Hepatocyte (in vitro differentiated cells): ENCODE results near the gene UGT8.

Experiments used
- EZH2phosphoT487 ChIP-seq: fragments of 200-600 bp; sonication (generic); IDR thresholded peaks from one replicate; pipeline ENCODE4 v1.6.1; 2018; ENCODE audit warnings: antibody characterized with exemption, mild to moderate bottlenecking, low read depth, moderate library complexity; ENCODE audit not compliant: unreplicated experiment, severe bottlenecking
- TF ChIP-seq, protein P1 (sequence below): fragments of 200-600 bp; sonication (generic); IDR thresholded peaks from 2 replicates; pipeline ENCODE4 v1.5.1; 2016; ENCODE audit warnings: antibody characterized with exemption, mild to moderate bottlenecking; ENCODE audit not compliant: poor library complexity

- TF ChIP-seq EZH2phosphoT487: no peak
- TF ChIP-seq, protein P1, sequence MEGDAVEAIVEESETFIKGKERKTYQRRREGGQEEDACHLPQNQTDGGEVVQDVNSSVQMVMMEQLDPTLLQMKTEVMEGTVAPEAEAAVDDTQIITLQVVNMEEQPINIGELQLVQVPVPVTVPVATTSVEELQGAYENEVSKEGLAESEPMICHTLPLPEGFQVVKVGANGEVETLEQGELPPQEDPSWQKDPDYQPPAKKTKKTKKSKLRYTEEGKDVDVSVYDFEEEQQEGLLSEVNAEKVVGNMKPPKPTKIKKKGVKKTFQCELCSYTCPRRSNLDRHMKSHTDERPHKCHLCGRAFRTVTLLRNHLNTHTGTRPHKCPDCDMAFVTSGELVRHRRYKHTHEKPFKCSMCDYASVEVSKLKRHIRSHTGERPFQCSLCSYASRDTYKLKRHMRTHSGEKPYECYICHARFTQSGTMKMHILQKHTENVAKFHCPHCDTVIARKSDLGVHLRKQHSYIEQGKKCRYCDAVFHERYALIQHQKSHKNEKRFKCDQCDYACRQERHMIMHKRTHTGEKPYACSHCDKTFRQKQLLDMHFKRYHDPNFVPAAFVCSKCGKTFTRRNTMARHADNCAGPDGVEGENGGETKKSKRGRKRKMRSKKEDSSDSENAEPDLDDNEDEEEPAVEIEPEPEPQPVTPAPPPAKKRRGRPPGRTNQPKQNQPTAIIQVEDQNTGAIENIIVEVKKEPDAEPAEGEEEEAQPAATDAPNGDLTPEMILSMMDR: no peak
Observed at GRCh38 chr4:114658776-114659175, 60.2 kb downstream of the UGT8 start.
